ENCODE results near the gene CLIP4.

Gene CLIP4

GRCh38 chr2:29114586-29114945, 649 bp upstream of the CLIP4 start:
- ChIA-PET CTCF (no interaction called here), POLR2A (ENCODE audit: low non-redundant PET) (no interaction called here)
- peak overlapping the region; percentile 96 for H3K27ac ChIP-seq
- DNase-seq (ENCODE audit: low spot score), result no peak
- no peak for TF ChIP-seq CTCF (conservative IDR thresholded peaks at IDR 0.05; ENCODE audit: low read depth)

- ChIA-PET CTCF (interaction anchor here (0.5 kb wide), 1 partner anchor 34 kb away, joined by 3 read pairs; no protein-coding TSS in a partner anchor), POLR2A (ENCODE audit: low non-redundant PET) (no interaction called here)
- peak; percentile 44 for DNase-seq (ENCODE audit: low spot score)
- peak overlapping the region; percentile 96 for H3K27ac ChIP-seq
- no peak for TF ChIP-seq CTCF (conservative IDR thresholded peaks at IDR 0.05; ENCODE audit: low read depth)
These were observed 874 bp downstream of the CLIP4 start for GRCh38 chr2:29115797-29116781.

- peak overlapping the region; percentile 87 for H3K27ac ChIP-seq
- POLR2A ChIA-PET (ENCODE audit: low non-redundant PET), result interaction anchor here (0.8 kb wide), 1 partner anchor 11 kb away, joined by 3 read pairs; no protein-coding TSS in a partner anchor
- peak; percentile 79 for DNase-seq (ENCODE audit: low spot score)
- CTCF ChIA-PET, result no interaction called here
- no peak for TF ChIP-seq CTCF (conservative IDR thresholded peaks at IDR 0.05; ENCODE audit: low read depth)
These were observed 2.6 kb downstream of the CLIP4 start for GRCh38 chr2:29117636-29118303.

GRCh38 chr2:29119211-29119610, 4.0 kb downstream of the CLIP4 start:
- ChIA-PET POLR2A (ENCODE audit: low non-redundant PET) (interaction anchor here (0.5 kb wide), 1 partner anchor 37 kb away, joined by 3 read pairs; no protein-coding TSS in a partner anchor), CTCF (interaction anchor here (0.6 kb wide), 1 partner anchor 9 kb away, joined by 3 read pairs; no protein-coding TSS in a partner anchor)
- TF ChIP-seq CTCF (conservative IDR thresholded peaks at IDR 0.05; ENCODE audit: low read depth), result no peak
- DNase-seq (ENCODE audit: low spot score), result no peak
- no peak overlapping the region for H3K27ac ChIP-seq

- no peak for DNase-seq (ENCODE audit: low spot score)
- ChIA-PET POLR2A (ENCODE audit: low non-redundant PET) (no interaction called here), CTCF (no interaction called here)
- no peak for TF ChIP-seq CTCF (conservative IDR thresholded peaks at IDR 0.05; ENCODE audit: low read depth)
- no peak overlapping the region for H3K27ac ChIP-seq
These were observed 5.6 kb downstream of the CLIP4 start for GRCh38 chr2:29120846-29121245.

GRCh38 chr2:29123617-29124349, 8.6 kb downstream of the CLIP4 start:
- TF ChIP-seq CTCF (conservative IDR thresholded peaks at IDR 0.05; ENCODE audit: low read depth), result no peak
- peak; percentile 69 for DNase-seq (ENCODE audit: low spot score)
- H3K27ac ChIP-seq, result peak overlapping the region; percentile 51; the same call in 1 of the 2 replicates
- ChIA-PET CTCF (interaction anchor here (0.6 kb wide), 1 partner anchor 51 kb away, joined by 3 read pairs; no protein-coding TSS in a partner anchor), POLR2A (ENCODE audit: low non-redundant PET) (no interaction called here)

Data from RWPE1 (cell line).